ENCODE measurements around the gene ALDH8A1. TPM values are rescaled to one million over a fixed set of nuclear protein-coding genes. Genes with fewer than 3 reads are reported as not detected.

The ALDH8A1 gene
- total and polyA plus RNA-seq, 2 experiments from 2014 or later, result 2.0 to 2.1 TPM

DNA sequence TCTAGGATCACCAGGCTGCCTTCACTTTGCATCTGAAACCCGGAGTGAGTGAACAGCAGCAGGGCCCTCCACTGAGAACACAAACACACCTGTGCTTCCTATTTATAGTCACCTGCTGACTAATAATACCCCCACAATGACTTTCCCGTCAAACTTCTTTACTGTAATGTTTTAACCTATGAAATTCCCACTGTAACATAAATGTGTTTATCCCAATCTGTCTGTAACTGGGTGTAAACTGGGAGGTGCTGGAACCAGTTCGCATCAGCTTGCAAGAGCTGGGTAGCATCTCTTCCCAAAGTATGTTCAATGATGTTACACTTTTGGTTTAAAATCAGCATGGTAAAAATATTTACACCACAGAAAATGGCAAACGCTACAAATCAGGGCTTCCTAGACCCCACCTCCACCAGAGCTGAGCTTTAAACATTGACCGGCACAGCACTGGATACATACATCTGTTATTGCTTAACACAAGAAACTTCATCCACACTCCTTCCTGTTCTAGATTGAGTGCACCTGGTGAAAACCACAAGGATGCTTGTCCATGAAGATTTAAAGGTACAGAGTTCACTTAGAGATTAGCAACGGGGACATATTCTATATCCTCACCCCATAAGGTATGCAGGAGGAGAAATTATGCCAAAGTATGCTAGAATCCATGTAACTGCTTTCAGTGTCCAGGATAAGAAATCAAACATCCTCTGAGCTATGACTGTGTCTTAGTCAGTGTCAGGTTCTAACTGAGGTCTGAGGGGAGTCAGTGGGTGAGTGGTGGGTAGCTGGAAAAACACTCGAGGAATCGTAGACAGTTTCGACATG lies 79.0 kb downstream of the ALDH8A1 start:
- peak in 1 of 2 donors; percentile 59 for DNase-seq (ENCODE audit: low read depth in 1 of 2, low spot score in 1 of 2)
- H3K27me3 ChIP-seq, result no peaks in the 10 kb centered on the region

DNA sequence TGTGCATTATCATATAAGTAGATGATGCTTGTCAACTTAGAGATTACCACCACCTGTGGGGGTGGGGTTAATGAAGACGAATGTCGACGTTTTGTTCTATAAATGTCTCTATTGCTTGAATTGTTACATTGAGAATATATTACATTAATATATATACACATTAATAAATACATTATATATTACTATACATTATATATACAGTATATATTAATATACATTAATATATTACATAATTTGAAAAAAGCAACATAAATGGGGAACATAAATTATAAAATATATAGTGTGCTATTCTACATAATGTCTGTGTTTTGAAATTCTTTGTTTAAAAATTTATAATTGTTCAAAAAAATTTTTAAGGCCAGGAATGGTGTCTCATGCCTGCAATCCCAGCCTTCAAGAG lies 81.1 kb downstream of the ALDH8A1 start:
- DNase-seq (ENCODE audit: low read depth in 1 of 2, low spot score in 1 of 2), result no peak
- Histone ChIP-seq H3K4me1 (ENCODE audit: low read depth) (no peaks in the 10 kb centered on the region), H3K36me3 (no peaks in the 10 kb centered on the region), H3K27me3 (no peaks in the 10 kb centered on the region), H3K27ac (no peak overlapping the region), H3K4me3 (no peak overlapping the region), H3K9me3 (ENCODE audit: low read depth) (no peaks in the 10 kb centered on the region)
- TF ChIP-seq, protein P1, sequence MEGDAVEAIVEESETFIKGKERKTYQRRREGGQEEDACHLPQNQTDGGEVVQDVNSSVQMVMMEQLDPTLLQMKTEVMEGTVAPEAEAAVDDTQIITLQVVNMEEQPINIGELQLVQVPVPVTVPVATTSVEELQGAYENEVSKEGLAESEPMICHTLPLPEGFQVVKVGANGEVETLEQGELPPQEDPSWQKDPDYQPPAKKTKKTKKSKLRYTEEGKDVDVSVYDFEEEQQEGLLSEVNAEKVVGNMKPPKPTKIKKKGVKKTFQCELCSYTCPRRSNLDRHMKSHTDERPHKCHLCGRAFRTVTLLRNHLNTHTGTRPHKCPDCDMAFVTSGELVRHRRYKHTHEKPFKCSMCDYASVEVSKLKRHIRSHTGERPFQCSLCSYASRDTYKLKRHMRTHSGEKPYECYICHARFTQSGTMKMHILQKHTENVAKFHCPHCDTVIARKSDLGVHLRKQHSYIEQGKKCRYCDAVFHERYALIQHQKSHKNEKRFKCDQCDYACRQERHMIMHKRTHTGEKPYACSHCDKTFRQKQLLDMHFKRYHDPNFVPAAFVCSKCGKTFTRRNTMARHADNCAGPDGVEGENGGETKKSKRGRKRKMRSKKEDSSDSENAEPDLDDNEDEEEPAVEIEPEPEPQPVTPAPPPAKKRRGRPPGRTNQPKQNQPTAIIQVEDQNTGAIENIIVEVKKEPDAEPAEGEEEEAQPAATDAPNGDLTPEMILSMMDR (IDR thresholded peaks at IDR 0.05; ENCODE audit: low read depth, low read length), result no peak

More for the DNA sequence above, 79.0 kb downstream of the ALDH8A1 start:
- no peaks in the 10 kb centered on the region for H3K36me3 ChIP-seq
- TF ChIP-seq, protein P1 (IDR thresholded peaks at IDR 0.05; ENCODE audit: low read depth, low read length), result no peak
- no peaks in the 10 kb centered on the region for H3K9me3 ChIP-seq (ENCODE audit: low read depth)
- no peak overlapping the region for H3K27ac ChIP-seq
- H3K4me3 ChIP-seq, result no peak overlapping the region
- no peaks in the 10 kb centered on the region for H3K4me1 ChIP-seq (ENCODE audit: low read depth)

Other genes with a start within 250 kb of the ALDH8A1 start
- gene HBS1L, start 104.7 kb upstream of the ALDH8A1 start, total RNA-seq, result 76.6 and 98.9 TPM in 2 replicates
- 57.8 and 89.6 TPM in 2 replicates for gene HBS1L, start 104.7 kb upstream of the ALDH8A1 start, polyA plus RNA-seq
- gene MYB, start 231.2 kb upstream of the ALDH8A1 start, total RNA-seq, result 0.21 and 0.56 TPM in 2 replicates
- 0.51 and 0.52 TPM in 2 replicates for gene MYB, start 231.2 kb upstream of the ALDH8A1 start, polyA plus RNA-seq

Measured in cardiac muscle cell (in vitro differentiated cells and primary cell).